Esophagus muscularis mucosa (tissue), 4 donors: Measurements from ENCODE around the gene CABCOCO1. TPM values are rescaled to one million over a fixed set of nuclear protein-coding genes. Genes with fewer than 3 reads are reported as not detected.

Source experiments
- DNase-seq: peaks from one replicate; pipeline ENCODE4 v3.0.0-alpha.2; 2017; ENCODE audit errors: extremely low spot score
- H3K27ac ChIP-seq, 4 donors: fragments of 200-600 bp; sonication (generic); replicated peaks in 1 of 4; 1 replicate in 3 of 4; 2 replicates in 1 of 4; pipeline ENCODE4 v1.5.1; 2016 to 2019; ENCODE audit warnings: mild to moderate bottlenecking in 1 of 4
- H3K27me3 ChIP-seq, 4 donors: fragments of 200-600 bp; sonication (generic); one replicate each; pipeline versions ENCODE4 v1.5.1 to v1.6.0; 2016 to 2019
- H3K36me3 ChIP-seq, 4 donors: fragments of 200-600 bp; sonication (generic); one replicate each; pipeline ENCODE4 v1.5.1; 2016 to 2019
- H3K4me1 ChIP-seq, 4 donors: fragments of 200-600 bp; sonication (generic); one replicate each; pipeline ENCODE4 v1.5.1; 2016 to 2019
- H3K4me3 ChIP-seq, 4 donors: fragments of 200-600 bp; sonication (generic); 1 replicate in 2 of 4; 2 replicates in 2 of 4; pipeline ENCODE4 v1.5.1; 2016 to 2019; ENCODE audit warnings: mild to moderate bottlenecking in 4 of 4, moderate library complexity in 1 of 4
- H3K9me3 ChIP-seq, 4 donors: fragments of 200-600 bp; sonication (generic); 1 replicate in 3 of 4; 2 replicates in 1 of 4; pipeline ENCODE4 v1.5.1; 2016 to 2019
- EP300 ChIP-seq: sonication (generic); formaldehyde crosslinking; IDR thresholded peaks from one replicate; pipeline ENCODE4 v1.6.1; 2017; ENCODE audit warnings: antibody characterized with exemption
- POLR2A ChIP-seq: fragments of 450-650 bp; IDR thresholded peaks from one replicate; pipeline ENCODE4 v1.6.1; 2017; ENCODE audit warnings: antibody characterized with exemption, moderate library complexity, mild to moderate bottlenecking, low read depth
- POLR2AphosphoS5 ChIP-seq, 2 donors: sonication (generic); formaldehyde crosslinking; IDR thresholded peaks; one replicate each; pipeline ENCODE4 v1.6.1; 2017; ENCODE audit warnings: antibody characterized with exemption in 2 of 2
- WGBS: methylation state at CpG from one replicate; pipeline ENCODE4 v1.1.5; 2018; 5-methylcytosine and 5-hydroxymethylcytosine counted together
- intact Hi-C: fragments of 100-400 bp; cut with DNase I; formaldehyde crosslinking; loops from one replicate; pipeline ENCODE4 v1.15.1; 2023
- total RNA-seq, 4 donors: library from RNA; depleted of rRNA; stranded (reverse); fragments of >200 nt; gene quantifications; one replicate each; pipeline versions ENCODE4 v1.1.0 to v1.2.1, GENCODE V29; 2016
- TF ChIP-seq, protein P1 (sequence below), 3 experiments: fragments of 200-600 bp in 2 of 3; fragments of 450-650 bp in 1 of 3; sonication (generic) in 2 of 3; IDR thresholded peaks; one replicate each; pipeline ENCODE4 v1.5.1; 2017 to 2019; ENCODE audit warnings: antibody characterized with exemption in 3 of 3, mild to moderate bottlenecking in 2 of 3, moderate library complexity in 1 of 3

The CABCOCO1 gene
- total RNA-seq, 4 donors from 2014 or later = 0.83 to 2.7 (median 1.8) TPM

DNA sequence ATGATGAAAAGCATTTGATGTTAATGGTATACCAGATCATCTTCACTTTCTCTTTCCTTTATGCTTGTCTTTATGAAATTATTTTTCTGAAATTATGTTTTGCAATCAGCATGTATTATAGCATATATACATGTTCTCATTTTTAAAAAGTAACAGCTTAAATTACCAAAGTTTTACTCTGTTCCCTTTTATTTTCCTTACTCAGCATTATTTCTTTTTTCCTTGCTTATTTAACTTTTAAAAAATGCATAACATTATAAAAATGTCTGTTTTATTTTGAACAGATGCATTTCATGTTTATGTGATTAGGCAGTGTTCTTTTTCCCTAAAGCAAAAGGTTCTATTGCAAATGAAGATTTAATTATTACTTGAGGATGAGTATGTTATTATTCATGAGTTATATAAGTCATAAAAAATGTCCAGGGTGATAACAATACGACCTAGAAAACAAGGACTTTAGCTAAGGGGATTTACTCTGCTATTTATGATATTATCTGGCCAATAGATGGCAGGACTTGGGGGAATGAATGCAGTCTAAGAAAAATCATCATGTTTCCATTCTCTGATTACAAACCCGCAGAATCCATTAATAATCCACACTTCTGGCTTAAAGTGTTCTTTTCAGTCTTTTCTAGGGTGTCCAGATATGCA, 38.5 kb downstream of the CABCOCO1 start:
- Histone ChIP-seq H3K4me1 (peaks cover 0 to 10% (median 7%) of the 10 kb centered on the region in 4 donors), H3K4me3 (no peak overlapping the region), H3K27ac (no peak overlapping the region), H3K9me3 (no peaks in the 10 kb centered on the region), H3K36me3 (no peaks in the 10 kb centered on the region), H3K27me3 (no peaks in the 10 kb centered on the region)
- 49% methylated on average over 2 of the region's 2 CpGs for WGBS
- TF ChIP-seq POLR2A (no peak), EP300 (no peak), POLR2AphosphoS5 (IDR thresholded peaks at IDR 0.05) (no peak)
- TF ChIP-seq, protein P1, sequence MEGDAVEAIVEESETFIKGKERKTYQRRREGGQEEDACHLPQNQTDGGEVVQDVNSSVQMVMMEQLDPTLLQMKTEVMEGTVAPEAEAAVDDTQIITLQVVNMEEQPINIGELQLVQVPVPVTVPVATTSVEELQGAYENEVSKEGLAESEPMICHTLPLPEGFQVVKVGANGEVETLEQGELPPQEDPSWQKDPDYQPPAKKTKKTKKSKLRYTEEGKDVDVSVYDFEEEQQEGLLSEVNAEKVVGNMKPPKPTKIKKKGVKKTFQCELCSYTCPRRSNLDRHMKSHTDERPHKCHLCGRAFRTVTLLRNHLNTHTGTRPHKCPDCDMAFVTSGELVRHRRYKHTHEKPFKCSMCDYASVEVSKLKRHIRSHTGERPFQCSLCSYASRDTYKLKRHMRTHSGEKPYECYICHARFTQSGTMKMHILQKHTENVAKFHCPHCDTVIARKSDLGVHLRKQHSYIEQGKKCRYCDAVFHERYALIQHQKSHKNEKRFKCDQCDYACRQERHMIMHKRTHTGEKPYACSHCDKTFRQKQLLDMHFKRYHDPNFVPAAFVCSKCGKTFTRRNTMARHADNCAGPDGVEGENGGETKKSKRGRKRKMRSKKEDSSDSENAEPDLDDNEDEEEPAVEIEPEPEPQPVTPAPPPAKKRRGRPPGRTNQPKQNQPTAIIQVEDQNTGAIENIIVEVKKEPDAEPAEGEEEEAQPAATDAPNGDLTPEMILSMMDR (IDR thresholded peaks at IDR 0.05) = no peak
- intact Hi-C loops = no loop called here
- DNase-seq = no peak

DNA sequence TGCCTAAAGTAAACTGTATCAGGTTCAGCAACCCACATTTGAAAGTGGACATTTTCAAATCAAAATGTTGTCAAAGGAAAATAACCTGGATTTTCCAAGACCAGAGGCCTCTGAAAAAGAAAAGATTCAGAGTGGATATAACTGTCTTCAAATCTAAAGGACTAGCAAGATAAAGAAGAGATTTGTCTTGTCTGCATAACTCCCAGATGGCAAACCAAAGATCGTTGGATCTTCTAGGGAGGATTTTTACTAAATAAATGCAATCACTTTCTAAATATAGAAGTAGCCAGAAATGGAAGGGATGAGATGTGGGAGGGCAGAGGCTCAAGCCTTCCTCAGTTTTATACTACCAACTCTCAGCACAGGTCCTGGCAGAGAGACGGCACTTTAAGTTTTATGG, 39.0 kb downstream of the CABCOCO1 start:
- no peaks in the 10 kb centered on the region for H3K36me3 ChIP-seq
- no peaks in the 10 kb centered on the region for H3K9me3 ChIP-seq
- no peak for DNase-seq
- H3K27ac ChIP-seq = no peak overlapping the region
- no peaks in the 10 kb centered on the region for H3K27me3 ChIP-seq
- WGBS = 42% methylated on average over 2 of the region's 2 CpGs
- peaks cover 0 to 10% (median 7%) of the 10 kb centered on the region in 4 donors for H3K4me1 ChIP-seq
- no peak overlapping the region for H3K4me3 ChIP-seq
- TF ChIP-seq POLR2AphosphoS5 (IDR thresholded peaks at IDR 0.05) (no peak), POLR2A (no peak), EP300 (no peak)
- TF ChIP-seq, protein P1 (IDR thresholded peaks at IDR 0.05) = no peak
- intact Hi-C loops = no loop called here

DNA sequence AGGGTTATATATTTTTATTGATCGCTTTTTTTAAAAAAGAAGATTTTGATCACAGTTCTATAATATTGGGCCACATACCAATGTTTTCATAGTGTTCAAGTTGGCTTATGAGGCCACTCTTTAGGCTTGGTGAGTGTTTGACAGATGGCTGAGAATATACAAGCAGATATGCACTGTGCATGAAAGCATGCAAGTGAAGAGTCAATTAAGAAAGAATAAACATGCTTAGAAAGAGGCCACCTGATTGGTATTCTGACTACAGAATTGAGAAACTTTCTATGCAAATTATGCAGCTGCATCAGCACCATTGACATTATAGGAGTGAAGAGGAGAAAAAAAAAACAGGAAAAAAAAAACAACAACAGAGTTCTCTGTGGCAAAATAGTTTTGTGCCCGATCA, 39.9 kb downstream of the CABCOCO1 start:
- H3K27me3 ChIP-seq = no peaks in the 10 kb centered on the region
- H3K27ac ChIP-seq = no peak overlapping the region
- no peak for TF ChIP-seq POLR2AphosphoS5 (IDR thresholded peaks at IDR 0.05)
- TF ChIP-seq POLR2A = no peak
- TF ChIP-seq EP300 = no peak
- TF ChIP-seq, protein P1 (IDR thresholded peaks at IDR 0.05) = no peak
- no peak overlapping the region for H3K4me3 ChIP-seq
- H3K9me3 ChIP-seq = no peaks in the 10 kb centered on the region
- no peak for DNase-seq
- peaks cover 0 to 10% (median 7%) of the 10 kb centered on the region in 4 donors for H3K4me1 ChIP-seq
- intact Hi-C loops = no loop called here
- H3K36me3 ChIP-seq = no peaks in the 10 kb centered on the region
- WGBS = 90% methylated on average over 2 of the region's 2 CpGs

DNA sequence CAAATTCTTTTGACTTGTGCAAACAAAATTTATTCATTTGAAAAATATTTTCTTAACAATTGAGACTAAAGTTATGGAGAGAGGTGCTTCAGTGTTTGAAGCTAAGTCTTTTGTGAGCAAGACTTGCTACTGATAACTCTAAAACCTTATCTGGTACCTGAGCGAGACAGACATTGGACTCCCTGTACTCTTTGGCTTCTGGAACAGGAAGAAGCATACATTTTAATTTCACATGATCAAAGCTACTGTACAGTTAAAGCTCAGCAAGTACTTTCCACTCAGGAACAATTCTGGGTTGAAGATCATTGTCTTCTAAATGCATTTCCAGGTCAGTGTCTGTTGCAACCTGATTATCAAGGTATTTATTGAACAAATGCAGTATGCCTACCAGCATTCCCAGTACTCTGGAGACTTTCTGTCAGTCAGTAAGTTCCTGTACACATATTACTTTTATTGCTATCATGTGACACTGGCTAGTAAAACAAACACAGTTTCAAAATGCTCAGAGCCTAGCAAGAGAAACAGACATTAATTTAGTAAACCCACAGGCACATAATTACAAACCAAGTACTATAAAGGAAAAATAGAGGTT, 42.4 kb downstream of the CABCOCO1 start:
- no peak for TF ChIP-seq POLR2AphosphoS5 (IDR thresholded peaks at IDR 0.05)
- TF ChIP-seq, protein P1 (IDR thresholded peaks at IDR 0.05) = no peak
- TF ChIP-seq POLR2A = no peak
- TF ChIP-seq EP300 = no peak
- H3K27me3 ChIP-seq = no peaks in the 10 kb centered on the region
- DNase-seq = no peak
- WGBS = 100% methylated on average over 1 of the region's 1 CpG
- no peaks in the 10 kb centered on the region for H3K36me3 ChIP-seq
- H3K27ac ChIP-seq = no peak overlapping the region
- H3K4me1 ChIP-seq = peaks cover 0 to 13% (median 7%) of the 10 kb centered on the region in 4 donors
- H3K4me3 ChIP-seq = no peak overlapping the region
- H3K9me3 ChIP-seq = no peaks in the 10 kb centered on the region
- intact Hi-C loops = no loop called here
